Breast epithelium (tissue), 4 donors: Measurements from ENCODE around the gene LCE1E. TPM values are rescaled to one million over a fixed set of nuclear protein-coding genes. Genes with fewer than 3 reads are reported as not detected.

ENCODE experiments used
- DNase-seq, 2 donors: peaks; one replicate each; pipeline ENCODE4 v3.0.0-alpha.2; 2019; ENCODE audit warnings: low spot score in 2 of 2
- H3K27ac ChIP-seq, 2 donors: fragments of 200-600 bp; sonication (generic) in 1 of 2; one replicate each; pipeline ENCODE4 v1.5.1; 2016 to 2019; ENCODE audit warnings: mild to moderate bottlenecking in 1 of 2
- H3K27me3 ChIP-seq, 2 donors: fragments of 200-600 bp; sonication (generic) in 1 of 2; one replicate each; pipeline versions ENCODE4 v1.5.1 to v1.6.0; 2017 to 2019; ENCODE audit warnings: control low read depth in 1 of 2, mild to moderate bottlenecking in 1 of 2
- H3K36me3 ChIP-seq: fragments of 200-600 bp; one replicate; pipeline ENCODE4 v1.5.1; 2019
- H3K4me1 ChIP-seq, 2 donors: fragments of 200-600 bp; sonication (generic); one replicate each; pipeline ENCODE4 v1.5.1; 2016 to 2019; ENCODE audit warnings: control low read depth in 1 of 2
- H3K4me3 ChIP-seq, 3 donors: fragments of 200-600 bp; sonication (generic); 1 replicate in 2 of 3; 2 replicates in 1 of 3; pipeline ENCODE4 v1.5.1; 2016 to 2019; ENCODE audit warnings: mild to moderate bottlenecking in 3 of 3, moderate library complexity in 2 of 3
- H3K9me3 ChIP-seq, 2 donors: fragments of 200-600 bp; sonication (generic) in 1 of 2; one replicate each; pipeline ENCODE4 v1.5.1; 2016 to 2019; ENCODE audit warnings: control low read depth in 1 of 2
- POLR2A ChIP-seq: fragments of 450-650 bp; IDR thresholded peaks from one replicate; pipeline ENCODE4 v1.6.1; 2016; ENCODE audit warnings: antibody characterized with exemption, mild to moderate bottlenecking, moderate library complexity
- POLR2AphosphoS5 ChIP-seq, 3 donors: sonication (generic); formaldehyde crosslinking; IDR thresholded peaks; one replicate each; pipeline ENCODE4 v1.6.1; 2017; ENCODE audit warnings: antibody characterized with exemption in 3 of 3
- intact Hi-C: fragments of 100-400 bp; cut with DNase I; formaldehyde crosslinking; loops from one replicate; pipeline ENCODE4 v1.15.1; 2023; ENCODE audit warnings: low total_unique reads
- total RNA-seq, 3 donors: library from RNA; depleted of rRNA; stranded (reverse); fragments of >200 nt; gene quantifications; one replicate each; pipeline ENCODE4 v1.1.0, GENCODE V29; 2016
- TF ChIP-seq, protein P1 (sequence below), 3 donors: fragments of 450-650 bp; IDR thresholded peaks; one replicate each; pipeline ENCODE4 v1.5.1; 2016 to 2017; ENCODE audit warnings: antibody characterized with exemption in 3 of 3, mild to moderate bottlenecking in 3 of 3, moderate library complexity in 3 of 3

The LCE1E gene
- total RNA-seq, 3 donors from 2014 or later: not detected

DNA sequence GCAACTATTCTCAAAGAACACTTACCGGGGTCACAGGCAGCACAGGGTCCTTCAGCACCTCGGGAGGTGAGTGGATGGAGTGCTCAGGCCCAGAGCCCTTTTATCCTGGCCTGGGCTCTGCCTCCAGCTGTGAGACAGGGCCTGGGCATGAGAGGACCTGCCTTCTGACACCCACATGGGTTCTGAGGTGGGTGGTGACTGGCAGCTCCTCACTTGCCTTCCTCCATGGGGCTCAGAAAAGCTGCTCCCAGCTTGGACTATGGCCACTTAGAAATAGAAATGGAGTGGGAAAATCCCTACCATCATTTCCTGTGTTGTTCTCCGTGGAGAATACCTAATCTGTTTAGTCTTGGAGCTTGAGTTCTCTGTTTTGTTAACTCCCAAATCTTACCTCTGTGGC lies 20.5 kb downstream of the LCE1E start, which contains the start of gene LCE1C:
Gene LCE1C (minus strand): TSS at position 76 of the 400 bp plus-strand sequence. CDS start 1,173 bp downstream, outside the sequence.
- intact Hi-C loops: no loop called here
- no peaks in the 10 kb centered on the region for H3K4me1 ChIP-seq

DNA sequence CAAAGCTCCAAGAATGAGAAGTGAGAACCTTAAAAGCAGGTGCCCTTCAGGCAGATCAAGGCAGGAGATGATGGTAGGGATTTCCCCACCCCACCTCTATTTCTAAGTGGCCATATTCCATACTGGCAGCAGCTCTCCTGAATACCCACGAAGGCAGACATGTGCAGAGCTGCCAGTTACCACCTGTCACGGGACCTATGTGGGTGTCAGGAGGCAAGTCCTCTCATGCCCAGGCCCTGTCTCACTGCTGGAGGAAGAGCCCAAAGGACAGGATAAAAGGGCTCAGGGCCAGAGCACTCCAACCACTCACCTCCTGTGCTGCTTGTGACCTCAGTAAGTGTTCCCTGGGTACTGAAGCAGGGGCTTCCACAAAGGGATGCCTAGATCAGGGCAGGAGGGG lies 25.0 kb downstream of the LCE1E start:
- Histone ChIP-seq H3K9me3 (peaks cover 0 to 4% of the 10 kb centered on the region in 2 donors), H3K4me3 (no peak overlapping the region), H3K27ac (no peak overlapping the region), H3K36me3 (no peaks in the 10 kb centered on the region), H3K27me3 (no peaks in the 10 kb centered on the region), H3K4me1 (no peaks in the 10 kb centered on the region)
- DNase-seq: no peak
- intact Hi-C loops: no loop called here
- TF ChIP-seq POLR2AphosphoS5 (IDR thresholded peaks at IDR 0.05) (no peak), POLR2A (no peak)
- TF ChIP-seq, protein P1, sequence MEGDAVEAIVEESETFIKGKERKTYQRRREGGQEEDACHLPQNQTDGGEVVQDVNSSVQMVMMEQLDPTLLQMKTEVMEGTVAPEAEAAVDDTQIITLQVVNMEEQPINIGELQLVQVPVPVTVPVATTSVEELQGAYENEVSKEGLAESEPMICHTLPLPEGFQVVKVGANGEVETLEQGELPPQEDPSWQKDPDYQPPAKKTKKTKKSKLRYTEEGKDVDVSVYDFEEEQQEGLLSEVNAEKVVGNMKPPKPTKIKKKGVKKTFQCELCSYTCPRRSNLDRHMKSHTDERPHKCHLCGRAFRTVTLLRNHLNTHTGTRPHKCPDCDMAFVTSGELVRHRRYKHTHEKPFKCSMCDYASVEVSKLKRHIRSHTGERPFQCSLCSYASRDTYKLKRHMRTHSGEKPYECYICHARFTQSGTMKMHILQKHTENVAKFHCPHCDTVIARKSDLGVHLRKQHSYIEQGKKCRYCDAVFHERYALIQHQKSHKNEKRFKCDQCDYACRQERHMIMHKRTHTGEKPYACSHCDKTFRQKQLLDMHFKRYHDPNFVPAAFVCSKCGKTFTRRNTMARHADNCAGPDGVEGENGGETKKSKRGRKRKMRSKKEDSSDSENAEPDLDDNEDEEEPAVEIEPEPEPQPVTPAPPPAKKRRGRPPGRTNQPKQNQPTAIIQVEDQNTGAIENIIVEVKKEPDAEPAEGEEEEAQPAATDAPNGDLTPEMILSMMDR (IDR thresholded peaks at IDR 0.05): no peak

More for the DNA sequence above, 20.5 kb downstream of the LCE1E start, which contains the start of gene LCE1C:
- Histone ChIP-seq H3K36me3 (no peaks in the 10 kb centered on the region), H3K27me3 (no peaks in the 10 kb centered on the region), H3K27ac (no peak within 1 kb of the TSS), H3K9me3 (no peaks in the 10 kb centered on the region), H3K4me3 (no peak within 1 kb of the TSS)
- no peak for DNase-seq
- TF ChIP-seq POLR2AphosphoS5 (IDR thresholded peaks at IDR 0.05): no peak
- TF ChIP-seq POLR2A: no peak

DNA sequence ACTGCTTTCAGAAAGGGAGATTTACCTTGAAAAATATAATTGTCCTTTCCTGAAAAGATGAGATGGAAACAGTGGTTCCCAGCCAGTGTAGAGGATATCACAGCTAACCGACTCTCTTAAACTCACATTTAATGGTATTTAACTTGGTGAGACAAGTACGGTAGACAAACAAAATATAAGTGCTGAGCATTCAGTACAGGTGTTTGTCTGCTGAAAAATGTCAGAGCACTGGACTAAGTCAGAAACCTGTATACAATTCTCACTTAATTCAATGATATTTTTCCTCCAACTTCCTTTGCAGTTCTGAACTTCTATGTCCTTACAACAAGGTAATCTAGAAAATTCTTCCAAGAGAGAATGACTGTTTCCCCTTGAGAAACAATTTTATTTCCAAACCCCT lies 25.6 kb downstream of the LCE1E start, which contains the start of gene LCE1B:
Gene LCE1B (plus strand): TSS at position 301 of the 400 bp plus-strand sequence. CDS start 476 bp downstream, outside the sequence.
- no peak within 1 kb of the TSS for H3K4me3 ChIP-seq
- no peaks in the 10 kb centered on the region for H3K27me3 ChIP-seq
- intact Hi-C loops: no loop called here
- no peak for TF ChIP-seq POLR2A
- TF ChIP-seq POLR2AphosphoS5 (IDR thresholded peaks at IDR 0.05): no peak
- TF ChIP-seq, protein P1 (IDR thresholded peaks at IDR 0.05): no peak
- no peaks in the 10 kb centered on the region for H3K36me3 ChIP-seq
- no peaks in the 10 kb centered on the region for H3K4me1 ChIP-seq
- H3K27ac ChIP-seq: no peak within 1 kb of the TSS
- H3K9me3 ChIP-seq: peaks cover 0 to 4% of the 10 kb centered on the region in 2 donors
- no peak for DNase-seq

DNA sequence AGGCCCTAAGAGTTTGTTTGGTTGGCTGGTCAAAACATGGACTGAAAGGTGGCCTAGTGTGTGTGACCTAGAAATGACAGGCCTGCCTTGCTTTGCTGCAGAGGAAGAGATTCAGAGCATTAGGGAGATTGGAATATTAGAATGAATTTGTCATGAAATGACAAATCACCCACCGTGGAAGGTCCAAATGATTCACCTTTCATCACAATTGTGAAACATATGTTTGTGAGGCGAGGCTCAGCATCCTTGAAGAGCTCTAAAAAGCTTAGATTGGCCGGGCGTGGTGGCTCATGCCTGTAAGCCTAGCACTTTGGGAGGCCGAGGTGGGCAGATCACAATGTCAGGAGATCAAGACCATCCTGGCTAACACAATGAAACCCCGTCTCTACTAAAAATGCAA lies 31.3 kb downstream of the LCE1E start:
- H3K4me3 ChIP-seq: no peak overlapping the region
- H3K36me3 ChIP-seq: no peaks in the 10 kb centered on the region
- TF ChIP-seq, protein P1 (IDR thresholded peaks at IDR 0.05): no peak
- H3K4me1 ChIP-seq: no peaks in the 10 kb centered on the region
- DNase-seq: no peak
- no peak overlapping the region for H3K27ac ChIP-seq
- H3K27me3 ChIP-seq: no peaks in the 10 kb centered on the region
- H3K9me3 ChIP-seq: peaks cover 0 to 4% of the 10 kb centered on the region in 2 donors
- intact Hi-C loops: no loop called here

DNA sequence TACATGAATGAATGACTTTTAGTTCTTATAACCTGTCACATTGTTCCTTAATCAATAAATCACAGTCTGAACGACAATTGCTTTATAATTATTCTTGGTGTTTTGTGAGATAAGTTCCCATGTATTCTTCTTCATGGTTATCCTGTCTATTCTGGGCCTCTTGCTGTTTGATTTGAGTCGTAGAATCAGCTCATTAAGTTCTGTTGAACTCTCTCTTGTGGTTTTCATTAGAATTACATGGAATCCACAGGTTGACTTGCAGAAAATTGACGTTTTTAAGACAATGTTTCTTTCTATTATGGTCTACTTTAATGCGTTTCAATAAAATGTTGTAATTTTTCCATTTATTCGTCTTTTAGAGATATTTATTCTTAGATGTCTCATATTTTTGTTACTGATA lies 37.2 kb downstream of the LCE1E start:
- no peak for TF ChIP-seq POLR2A
- TF ChIP-seq POLR2AphosphoS5 (IDR thresholded peaks at IDR 0.05): no peak
- TF ChIP-seq, protein P1 (IDR thresholded peaks at IDR 0.05): no peak

DNA sequence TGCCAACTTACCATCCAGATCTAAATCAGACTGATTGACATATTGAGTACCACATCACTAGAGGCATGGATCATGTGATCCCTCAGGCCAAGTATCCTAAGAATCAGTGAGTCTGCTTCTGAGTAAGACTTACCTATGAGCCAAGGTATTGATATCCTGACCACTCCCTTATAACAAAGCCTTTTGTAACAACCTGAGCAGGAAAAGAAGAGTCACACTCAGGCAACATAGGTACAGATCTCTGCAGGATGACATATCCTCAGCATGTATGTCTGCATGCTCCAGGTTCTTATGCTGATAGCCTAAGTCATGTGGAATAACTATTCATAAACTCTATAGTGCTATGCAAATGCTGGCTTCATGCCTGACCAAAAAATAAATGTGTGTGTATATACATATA lies 38.9 kb downstream of the LCE1E start:
- no peaks in the 10 kb centered on the region for H3K4me1 ChIP-seq
- TF ChIP-seq POLR2A (no peak), POLR2AphosphoS5 (IDR thresholded peaks at IDR 0.05) (no peak)
- TF ChIP-seq, protein P1 (IDR thresholded peaks at IDR 0.05): no peak
- DNase-seq: no peak
- no peaks in the 10 kb centered on the region for H3K36me3 ChIP-seq
- intact Hi-C loops: no loop called here
- no peak overlapping the region for H3K4me3 ChIP-seq
- H3K27me3 ChIP-seq: no peaks in the 10 kb centered on the region
- no peak overlapping the region for H3K27ac ChIP-seq
- no peaks in the 10 kb centered on the region for H3K9me3 ChIP-seq

More for the DNA sequence above, 37.2 kb downstream of the LCE1E start:
- Histone ChIP-seq H3K9me3 (no peaks in the 10 kb centered on the region), H3K4me1 (no peaks in the 10 kb centered on the region), H3K27me3 (no peaks in the 10 kb centered on the region), H3K27ac (no peak overlapping the region), H3K36me3 (no peaks in the 10 kb centered on the region), H3K4me3 (no peak overlapping the region)
- no peak for DNase-seq
- intact Hi-C loops: no loop called here
